Liver (tissue), 9 donors: ENCODE measurements around the gene CRB1. TPM values are rescaled to one million over a fixed set of nuclear protein-coding genes. Genes with fewer than 3 reads are reported as not detected.

Source experiments
- DNase-seq: peaks from one replicate; pipeline ENCODE4 v3.0.0-alpha.2; 2017; ENCODE audit warnings: low spot score
- H3K27ac ChIP-seq, 2 donors: one replicate each; pipeline ENCODE4 v1.7.0; 2013; ENCODE audit warnings: inconsistent platforms in 2 of 2, low read length in 2 of 2, control low read depth in 1 of 2, low read depth in 1 of 2, mild to moderate bottlenecking in 1 of 2
- H3K27me3 ChIP-seq, 4 donors: one replicate each; pipeline versions ENCODE4 v1.6.1 to v1.7.0; 2013; ENCODE audit warnings: low read length in 3 of 4, inconsistent platforms in 1 of 4, mild to moderate bottlenecking in 1 of 4, moderate library complexity in 1 of 4; ENCODE audit not compliant: control insufficient read depth in 4 of 4, insufficient read depth in 4 of 4
- H3K36me3 ChIP-seq, 4 donors: one replicate each; pipeline versions ENCODE4 v1.6.1 to v1.7.0; 2013; ENCODE audit warnings: low read length in 3 of 4, mild to moderate bottlenecking in 3 of 4, low read depth in 1 of 4, moderate library complexity in 1 of 4; ENCODE audit not compliant: control insufficient read depth in 4 of 4, insufficient read depth in 3 of 4
- H3K4me1 ChIP-seq, 4 donors: one replicate each; pipeline versions ENCODE4 v1.6.1 to v1.7.0; 2013; ENCODE audit warnings: low read length in 3 of 4, mild to moderate bottlenecking in 3 of 4, moderate library complexity in 1 of 4; ENCODE audit not compliant: control insufficient read depth in 4 of 4, insufficient read depth in 4 of 4
- H3K4me3 ChIP-seq, 3 donors: one replicate each; pipeline versions ENCODE4 v1.6.1 to v1.7.0; 2013; ENCODE audit warnings: low read length in 3 of 3, control low read depth in 1 of 3, low read depth in 1 of 3, mild to moderate bottlenecking in 1 of 3
- H3K9ac ChIP-seq, 2 donors: one replicate each; pipeline ENCODE4 v1.7.0; 2013; ENCODE audit warnings: low read length in 2 of 2, mild to moderate bottlenecking in 2 of 2, moderate library complexity in 2 of 2, control low read depth in 1 of 2, low read depth in 1 of 2
- H3K9me3 ChIP-seq, 4 donors: one replicate each; pipeline versions ENCODE4 v1.6.1 to v1.7.0; 2013; ENCODE audit warnings: low read length in 3 of 4; ENCODE audit not compliant: control insufficient read depth in 4 of 4
- CTCF ChIP-seq: fragments of 150-350 bp; IDR thresholded peaks from 2 replicates; pipeline ENCODE4 v1.5.1; 2017; ENCODE audit warnings: improper control_type of control experiment, low read depth, low read length; ENCODE audit not compliant: missing input control
- EGR1 ChIP-seq, 2 donors: IDR thresholded peaks; 2 replicates each; pipeline ENCODE4 v1.6.1; 2016 to 2018; ENCODE audit warnings: antibody characterized with exemption in 2 of 2, low read depth in 2 of 2
- FOXA1 ChIP-seq: IDR thresholded peaks from 2 replicates; pipeline ENCODE4 v1.6.1; 2016; ENCODE audit warnings: antibody characterized with exemption
- FOXA2 ChIP-seq: IDR thresholded peaks from 2 replicates; pipeline ENCODE4 v1.6.1; 2016; ENCODE audit warnings: antibody characterized with exemption
- GABPA ChIP-seq, 2 donors: IDR thresholded peaks in 1 of 2; conservative IDR thresholded peaks in 1 of 2; 2 replicates each; pipeline ENCODE4 v1.6.1; 2016; ENCODE audit warnings: antibody characterized with exemption in 2 of 2, mild to moderate bottlenecking in 1 of 2, moderate library complexity in 1 of 2
- HNF4A ChIP-seq, 2 donors: conservative IDR thresholded peaks; 2 replicates each; pipeline ENCODE4 v1.6.1; 2016; ENCODE audit warnings: antibody characterized with exemption in 2 of 2, mild to moderate bottlenecking in 2 of 2
- HNF4G ChIP-seq: IDR thresholded peaks from 2 replicates; pipeline ENCODE4 v1.6.1; 2016; ENCODE audit warnings: antibody characterized with exemption
- JUND ChIP-seq, 2 donors: IDR thresholded peaks; 2 replicates each; pipeline ENCODE4 v1.6.1; 2016; ENCODE audit warnings: antibody characterized with exemption in 2 of 2
- MAX ChIP-seq: IDR thresholded peaks from 2 replicates; pipeline ENCODE4 v1.6.1; 2016; ENCODE audit warnings: antibody characterized with exemption
- NR2F2 ChIP-seq: IDR thresholded peaks from 2 replicates; pipeline ENCODE4 v1.6.1; 2016; ENCODE audit warnings: antibody characterized with exemption
- RAD21 ChIP-seq, 2 donors: IDR thresholded peaks; 2 replicates each; pipeline ENCODE4 v1.6.1; 2016; ENCODE audit warnings: antibody characterized with exemption in 2 of 2, mild to moderate bottlenecking in 2 of 2
- REST ChIP-seq: IDR thresholded peaks from 2 replicates; pipeline ENCODE4 v1.6.1; 2016; ENCODE audit warnings: antibody characterized with exemption, mild to moderate bottlenecking
- RXRA ChIP-seq, 2 donors: IDR thresholded peaks; 2 replicates each; pipeline ENCODE4 v1.6.1; 2017 to 2018; ENCODE audit warnings: antibody characterized with exemption in 2 of 2, mild to moderate bottlenecking in 1 of 2
- SP1 ChIP-seq: IDR thresholded peaks from 2 replicates; pipeline ENCODE4 v1.6.1; 2018; ENCODE audit warnings: antibody characterized with exemption, mild to moderate bottlenecking
- TAF1 ChIP-seq: conservative IDR thresholded peaks from 2 replicates; pipeline ENCODE4 v1.6.1; 2016; ENCODE audit warnings: antibody characterized with exemption, mild to moderate bottlenecking
- YY1 ChIP-seq: IDR thresholded peaks from 2 replicates; pipeline ENCODE4 v1.6.1; 2016; ENCODE audit warnings: antibody characterized with exemption, mild to moderate bottlenecking
- WGBS: extraction: QIAGEN DNeasy Blood & Tissue Kit; methylation state at CpG from one replicate; pipeline ENCODE4 v1.1.7; 2013; 5-methylcytosine and 5-hydroxymethylcytosine counted together
- polyA plus RNA-seq, 2 donors: library from polyadenylated mRNA; stranded (reverse) in 1 of 2; unstranded in 1 of 2; fragments of 200-250 nt in 1 of 2; fragments of >200 nt in 1 of 2; fragmentation: Nextera tagmentation in 1 of 2; extraction: Ambion mirVana in 1 of 2; gene quantifications; one replicate each; pipeline versions ENCODE4 v1.2.1 to v1.2.3, GENCODE V29; 2013 to 2015
- total RNA-seq, 2 donors: library from RNA; depleted of rRNA; stranded (reverse); fragments of >200 nt; gene quantifications; one replicate each; pipeline ENCODE4 v1.2.3, GENCODE V29; 2014
- TF ChIP-seq, protein P1 (sequence below): IDR thresholded peaks from 2 replicates; pipeline ENCODE4 v1.6.1; 2016; ENCODE audit warnings: antibody characterized with exemption
- TF ChIP-seq, protein P2 (sequence below): IDR thresholded peaks from 2 replicates; pipeline ENCODE4 v1.6.1; 2016; ENCODE audit warnings: antibody characterized with exemption
- donor health status: healthy.
- donor health status: healthy.
- donor health status: healthy.
- donor health status: healthy.
- donor health status: healthy.

CRB1 gene
- total and polyA plus RNA-seq, 4 donors, result 5.1 TPM; not detected in 3

- Histone ChIP-seq H3K27ac (no peak overlapping the region), H3K9ac (no peak overlapping the region), H3K4me1 (peaks cover 0 to 4% (median 0%) of the 10 kb centered on the region in 4 donors), H3K36me3 (no peaks in the 10 kb centered on the region), H3K27me3 (no peaks in the 10 kb centered on the region), H3K9me3 (no peaks in the 10 kb centered on the region), H3K4me3 (no peak overlapping the region)
- TF ChIP-seq GABPA (IDR thresholded peaks at IDR 0.05 in 1 of 2, conservative IDR thresholded peaks at IDR 0.05 in 1 of 2) (no peak), EGR1 (IDR thresholded peaks at IDR 0.05; ENCODE audit: low read depth in 2 of 2) (no peak), MAX (no peak), FOXA1 (no peak), HNF4A (conservative IDR thresholded peaks at IDR 0.05) (peak; percentile 17 to 45), FOXA2 (no peak), RXRA (IDR thresholded peaks at IDR 0.05) (peak; percentile 18 to 42), SP1 (peak; percentile 18), HNF4G (no peak), JUND (IDR thresholded peaks at IDR 0.05) (no peak), YY1 (peak; percentile 16), REST (no peak), TAF1 (no peak), CTCF (no peak), RAD21 (IDR thresholded peaks at IDR 0.05) (no peak), NR2F2 (no peak)
- TF ChIP-seq, protein P1, sequence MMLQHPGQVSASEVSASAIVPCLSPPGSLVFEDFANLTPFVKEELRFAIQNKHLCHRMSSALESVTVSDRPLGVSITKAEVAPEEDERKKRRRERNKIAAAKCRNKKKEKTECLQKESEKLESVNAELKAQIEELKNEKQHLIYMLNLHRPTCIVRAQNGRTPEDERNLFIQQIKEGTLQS, result no peak
- TF ChIP-seq, protein P2, sequence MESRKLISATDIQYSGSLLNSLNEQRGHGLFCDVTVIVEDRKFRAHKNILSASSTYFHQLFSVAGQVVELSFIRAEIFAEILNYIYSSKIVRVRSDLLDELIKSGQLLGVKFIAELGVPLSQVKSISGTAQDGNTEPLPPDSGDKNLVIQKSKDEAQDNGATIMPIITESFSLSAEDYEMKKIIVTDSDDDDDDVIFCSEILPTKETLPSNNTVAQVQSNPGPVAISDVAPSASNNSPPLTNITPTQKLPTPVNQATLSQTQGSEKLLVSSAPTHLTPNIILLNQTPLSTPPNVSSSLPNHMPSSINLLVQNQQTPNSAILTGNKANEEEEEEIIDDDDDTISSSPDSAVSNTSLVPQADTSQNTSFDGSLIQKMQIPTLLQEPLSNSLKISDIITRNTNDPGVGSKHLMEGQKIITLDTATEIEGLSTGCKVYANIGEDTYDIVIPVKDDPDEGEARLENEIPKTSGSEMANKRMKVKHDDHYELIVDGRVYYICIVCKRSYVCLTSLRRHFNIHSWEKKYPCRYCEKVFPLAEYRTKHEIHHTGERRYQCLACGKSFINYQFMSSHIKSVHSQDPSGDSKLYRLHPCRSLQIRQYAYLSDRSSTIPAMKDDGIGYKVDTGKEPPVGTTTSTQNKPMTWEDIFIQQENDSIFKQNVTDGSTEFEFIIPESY, result no peak
- no peak for DNase-seq
- 22% methylated on average over 7 of the region's 7 CpGs for whole genome bisulfite sequencing
Measured at GRCh38 chr1:197464044-197464443, 196.0 kb downstream of the CRB1 start.
